ENCODE measurements around the gene PITPNM1. TPM values are rescaled to one million over a fixed set of nuclear protein-coding genes. Genes with fewer than 3 reads are reported as not detected.

Gene PITPNM1
- polyA plus RNA-seq, 1 experiment, result 14.4 TPM

- DNase-seq (ENCODE audit: low read depth), result no peak
- ChIA-PET CTCF (interaction anchor here (1.2 kb wide), 1 partner anchor 9 kb away, joined by 4 read pairs; no protein-coding TSS in a partner anchor), POLR2A (no interaction called here)
- Histone ChIP-seq H3K4me3 (ENCODE audit: low read depth, low read length) (no peak overlapping the region), H3K36me3 (ENCODE audit: control insufficient read depth, insufficient read depth, low read length) (no peaks in the 10 kb centered on the region), H3K27me3 (ENCODE audit: control insufficient read depth, insufficient read depth, low read length) (0 out of 2 replicates have a peak, but pooled peaks cover 3% of the 10 kb centered on the region)
- TF ChIP-seq CTCF (IDR thresholded peaks at IDR 0.05; ENCODE audit: insufficient read depth, low read depth, low read length), result no peak
Measured at GRCh38 chr11:67456068-67456705, 49.0 kb downstream of the PITPNM1 start.

- no peaks in the 10 kb centered on the region for H3K36me3 ChIP-seq (ENCODE audit: control insufficient read depth, insufficient read depth, low read length)
- ChIA-PET CTCF (no interaction called here), POLR2A (no interaction called here)
- TF ChIP-seq CTCF (IDR thresholded peaks at IDR 0.05; ENCODE audit: insufficient read depth, low read depth, low read length), result no peak
- no peak within 1 kb of the TSS for H3K4me3 ChIP-seq (ENCODE audit: low read depth, low read length)
- 0 out of 2 replicates have a peak, but pooled peaks cover 3% of the 10 kb centered on the region for H3K27me3 ChIP-seq (ENCODE audit: control insufficient read depth, insufficient read depth, low read length)
- DNase-seq (ENCODE audit: low read depth), result no peak
Measured at GRCh38 chr11:67455054-67455453, 50.1 kb downstream of the PITPNM1 start, which contains the start of gene CABP4. Gene CABP4, plus strand, starts transcription at chr11:67455354. Its CDS starts 70 bp downstream, at chr11:67455424.

- CTCF ChIA-PET, result no interaction called here
- Histone ChIP-seq H3K36me3 (ENCODE audit: control insufficient read depth, insufficient read depth, low read length) (no peaks in the 10 kb centered on the region), H3K4me3 (ENCODE audit: low read depth, low read length) (no peak overlapping the region), H3K27me3 (ENCODE audit: control insufficient read depth, insufficient read depth, low read length) (0 out of 2 replicates have a peak, but pooled peaks cover 3% of the 10 kb centered on the region)
- no peak for DNase-seq (ENCODE audit: low read depth)
- POLR2A ChIA-PET, result no interaction called here
- TF ChIP-seq CTCF (IDR thresholded peaks at IDR 0.05; ENCODE audit: insufficient read depth, low read depth, low read length), result no peak
Measured at GRCh38 chr11:67453816-67454732, 51.1 kb downstream of the PITPNM1 start.

- Histone ChIP-seq H3K27me3 (ENCODE audit: control insufficient read depth, insufficient read depth, low read length) (no peaks in the 10 kb centered on the region), H3K36me3 (ENCODE audit: control insufficient read depth, insufficient read depth, low read length) (no peaks in the 10 kb centered on the region), H3K4me3 (ENCODE audit: low read depth, low read length) (no peak within 1 kb of the TSS)
- POLR2A ChIA-PET, result no interaction called here
- no peak for TF ChIP-seq CTCF (IDR thresholded peaks at IDR 0.05; ENCODE audit: insufficient read depth, low read depth, low read length)
- DNase-seq (ENCODE audit: low read depth), result no peak
- CTCF ChIA-PET, result interaction anchor here (1.4 to 1.7 kb wide), 2 partner anchors 24 to 51 kb away, joined by 3 to 6 read pairs; partner anchors contain the start of genes PPP1CA and RPS6KB2
Measured at GRCh38 chr11:67452141-67452952, 52.8 kb downstream of the PITPNM1 start, which contains the start of gene GPR152. Gene GPR152, minus strand, starts transcription at chr11:67452729. Its CDS starts 5 bp downstream, at chr11:67452724.

Measured in BJ (cell line).